ENCODE data around the gene LARP1.

GRCh38 chr5:154753792-154754191, 1.4 kb upstream of the LARP1 start:
- TF ChIP-seq POLR2AphosphoS5 (IDR thresholded peaks at IDR 0.05; ENCODE audit: borderline replicate concordance, low read depth, low read length): peak; percentile 9; the same call in 1 of the 2 replicates
- TF ChIP-seq EZH2 (IDR thresholded peaks at IDR 0.05): no peak
